ENCODE results near the gene ADSS1.
"Not testable (repeated sequence)": the region's sequence is repeated elsewhere in the genome, so short reads cannot be mapped to it uniquely, and the experiment has no call there.

ADSS1 gene

DNA sequence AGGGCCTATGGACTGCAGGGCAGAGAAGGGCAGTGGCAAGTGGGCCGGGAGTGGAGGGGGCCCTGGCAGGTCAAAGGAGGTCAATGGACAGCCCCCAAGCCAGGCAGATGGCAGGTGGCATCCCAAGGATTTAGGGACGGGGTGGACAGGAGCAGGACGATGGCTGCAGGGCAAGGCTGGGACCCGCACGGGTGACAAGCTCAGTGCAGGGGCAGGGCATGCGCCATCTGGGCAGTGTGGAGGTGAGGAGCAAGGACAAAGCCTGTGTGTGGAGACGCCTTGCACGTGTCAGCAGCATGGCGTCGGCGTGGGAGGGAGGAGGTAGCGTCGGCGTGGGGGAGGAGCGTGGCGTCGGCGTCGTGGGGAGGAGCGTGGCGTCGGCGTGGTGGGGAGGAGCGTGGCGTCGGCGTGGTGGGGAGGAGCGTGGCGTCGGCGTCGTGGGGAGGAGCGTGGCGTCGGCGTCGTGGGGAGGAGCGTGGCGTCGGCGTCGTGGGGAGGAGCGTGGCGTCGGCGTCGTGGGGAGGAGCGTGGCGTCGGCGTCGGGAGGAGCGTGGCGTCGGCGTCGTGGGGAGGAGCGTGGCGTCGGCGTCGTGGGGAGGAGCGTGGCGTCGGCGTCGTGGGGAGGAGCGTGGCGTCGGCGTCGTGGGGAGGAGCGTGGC lies 5.3 kb downstream of the ADSS1 start:
- H3K4me3 ChIP-seq (ENCODE audit: low read depth, low read length); DNase-seq (ENCODE audit: low read depth): not testable (repeated sequence)

GRCh38 chr14:104729835-104730181 lies 5.8 kb downstream of the ADSS1 start:
- no peak overlapping the region for H3K4me3 ChIP-seq (ENCODE audit: low read depth, low read length)
- no peak for DNase-seq (ENCODE audit: low read depth)

DNA sequence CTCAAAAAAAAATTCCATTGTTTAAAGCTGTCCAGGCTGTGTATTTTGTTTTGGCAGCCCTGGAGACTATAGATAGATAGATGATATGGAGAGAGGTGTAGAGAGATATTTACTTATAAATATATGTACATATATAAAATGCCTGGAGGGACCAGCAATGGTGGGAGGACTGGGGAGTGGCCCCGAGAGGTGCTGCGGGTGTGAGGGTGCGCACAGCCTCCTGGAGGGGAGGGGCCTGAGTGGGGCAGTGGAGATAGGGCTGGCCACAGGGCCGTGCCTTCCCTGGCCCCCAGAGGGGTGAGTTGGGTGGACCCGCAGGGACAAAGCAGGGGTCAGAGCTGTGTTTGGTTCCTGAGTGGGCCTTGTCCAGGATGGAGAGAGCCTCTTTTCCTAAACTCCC lies 6.5 kb downstream of the ADSS1 start:
- no peak for DNase-seq (ENCODE audit: low read depth)
- no peak overlapping the region for H3K4me3 ChIP-seq (ENCODE audit: low read depth, low read length)

DNA sequence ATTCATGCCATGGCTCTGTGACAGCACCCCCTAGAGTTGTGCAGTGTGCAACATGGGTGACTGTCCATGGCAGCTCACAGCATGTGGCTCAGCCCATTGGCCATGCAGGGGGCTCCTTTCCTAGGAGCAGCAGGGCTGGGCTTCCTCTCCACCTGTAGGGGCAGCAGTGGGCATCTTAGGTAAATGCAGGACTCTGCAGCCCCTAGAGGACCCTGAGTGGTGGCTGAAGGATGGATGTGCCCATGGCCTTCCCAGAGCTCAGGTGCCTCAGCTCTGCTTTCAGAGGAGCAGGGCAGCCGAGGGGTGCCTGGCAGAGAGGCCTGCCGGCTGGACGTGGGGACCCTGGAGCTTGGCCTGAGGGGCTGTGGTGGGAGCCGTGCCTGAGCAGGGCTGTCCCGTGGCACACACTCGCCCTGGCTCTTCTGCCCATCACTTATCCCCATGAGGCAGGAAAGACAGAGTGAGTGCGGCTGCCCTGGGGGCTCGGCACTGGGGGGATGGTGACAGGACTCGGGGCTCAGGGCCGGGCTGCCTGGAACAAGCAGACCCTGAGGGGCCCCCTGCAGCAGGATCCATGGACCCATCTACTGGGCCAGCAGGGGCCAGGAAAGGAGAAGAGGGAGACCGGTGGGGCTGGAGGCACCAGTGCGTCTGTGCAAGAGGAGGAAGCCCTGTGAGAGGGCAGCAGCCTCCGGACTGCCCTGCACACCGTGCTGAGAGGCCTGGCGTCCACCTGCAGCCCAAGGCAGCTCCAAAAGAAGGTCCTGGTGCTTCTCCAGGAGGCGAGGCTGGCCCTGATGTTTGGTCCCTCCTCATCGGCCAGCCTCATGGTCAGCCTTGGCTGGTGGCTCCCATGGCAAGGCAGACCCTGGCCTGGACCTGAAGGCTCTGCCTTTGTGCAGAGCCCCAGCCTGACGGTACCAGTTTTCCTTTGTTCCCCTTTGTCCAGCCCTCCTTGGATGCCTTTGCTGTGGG lies 7.6 kb downstream of the ADSS1 start:
- no peak overlapping the region for H3K4me3 ChIP-seq (ENCODE audit: low read depth, low read length)
- DNase-seq (ENCODE audit: low read depth) = no peak

DNA sequence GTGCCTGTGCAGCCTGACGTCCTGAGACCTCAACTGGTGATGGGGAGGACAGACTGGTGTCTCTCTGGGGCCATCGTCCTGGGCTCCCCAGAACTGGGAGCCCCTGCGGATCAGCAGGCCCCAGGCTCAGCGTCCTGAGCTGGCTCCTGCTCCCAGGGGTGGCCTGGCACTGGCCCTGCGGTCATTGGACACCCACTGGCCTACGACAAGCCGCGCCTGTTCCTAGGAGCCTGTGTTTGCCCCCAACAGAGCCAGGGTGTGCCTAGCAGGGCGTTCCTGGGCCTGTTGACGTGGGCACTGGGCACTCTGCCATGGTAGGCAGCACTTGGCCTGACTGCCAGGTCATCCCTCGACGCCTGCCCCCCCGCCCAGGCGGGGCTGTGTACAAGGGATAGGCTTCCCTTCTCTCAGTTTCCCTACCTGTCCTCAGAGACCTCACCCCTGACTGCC lies 8.4 kb downstream of the ADSS1 start:
- H3K4me3 ChIP-seq (ENCODE audit: low read depth, low read length) = no peak overlapping the region
- DNase-seq (ENCODE audit: low read depth) = no peak

DNA sequence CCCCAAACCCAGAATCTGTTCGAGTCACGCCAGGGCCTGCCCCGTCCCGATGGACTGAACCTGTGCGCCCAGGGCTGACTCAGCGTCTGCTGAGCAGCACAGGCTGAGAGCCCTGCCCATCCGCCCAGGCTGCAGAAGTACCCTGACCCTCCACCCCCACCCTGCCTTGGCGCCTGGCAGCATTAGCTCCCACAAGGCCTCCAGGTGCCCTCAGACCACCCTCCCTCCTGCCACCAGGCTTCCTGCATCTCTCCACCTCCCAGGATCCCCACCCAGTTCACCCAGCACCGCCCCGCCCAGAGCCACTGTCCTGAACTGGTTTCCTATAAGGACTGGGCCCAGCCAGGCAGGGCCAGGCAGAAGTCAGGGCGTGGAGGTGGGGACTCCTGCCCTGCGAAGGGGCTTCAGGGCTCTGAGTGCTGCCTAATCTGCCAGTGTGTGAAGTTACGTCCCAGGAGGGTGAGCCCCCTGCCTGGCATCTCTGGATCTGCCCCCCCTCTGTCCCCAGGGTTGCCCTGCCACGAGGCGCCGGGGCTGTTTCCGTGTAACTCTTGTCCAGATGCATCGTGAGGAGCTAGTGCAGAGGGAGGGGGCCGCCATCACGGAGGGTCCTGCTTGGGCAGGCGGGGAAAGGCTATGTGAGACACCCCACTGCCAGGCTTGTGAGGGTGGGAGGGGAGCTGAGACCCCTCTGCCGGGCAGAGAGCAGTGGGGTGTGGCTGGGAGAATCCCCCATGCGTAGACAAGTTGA lies 9.1 kb downstream of the ADSS1 start:
- no peak overlapping the region for H3K4me3 ChIP-seq (ENCODE audit: low read depth, low read length)
- no peak for DNase-seq (ENCODE audit: low read depth)

DNA sequence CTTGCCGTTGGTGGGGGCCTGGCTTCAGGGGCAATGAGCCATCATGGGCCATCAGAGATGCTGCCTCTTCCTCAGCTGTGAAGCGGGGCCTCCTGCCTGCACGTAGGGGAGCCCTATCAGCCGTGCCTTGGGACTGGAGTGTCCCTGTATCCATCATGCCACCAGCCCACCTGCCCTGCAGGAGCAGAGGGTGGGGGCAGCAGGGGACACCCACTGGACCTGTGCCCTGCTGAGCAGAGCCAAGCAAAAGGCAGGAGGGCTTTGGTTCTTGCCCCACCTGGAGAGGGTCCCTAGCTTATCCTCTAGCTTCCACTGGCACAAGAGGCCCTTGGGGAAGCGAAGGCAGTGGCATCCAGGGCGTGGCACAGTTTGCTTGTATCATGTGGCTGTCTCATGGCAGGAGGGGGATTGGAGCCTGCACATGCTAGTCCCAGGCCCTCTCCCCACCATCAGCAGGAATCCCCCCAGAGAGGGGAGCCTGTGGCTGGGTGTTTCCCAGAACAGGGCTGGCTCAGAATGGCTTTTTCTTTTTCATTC lies 10.1 kb downstream of the ADSS1 start:
- H3K4me3 ChIP-seq (ENCODE audit: low read depth, low read length) = no peak overlapping the region
- DNase-seq (ENCODE audit: low read depth) = no peak

DNA sequence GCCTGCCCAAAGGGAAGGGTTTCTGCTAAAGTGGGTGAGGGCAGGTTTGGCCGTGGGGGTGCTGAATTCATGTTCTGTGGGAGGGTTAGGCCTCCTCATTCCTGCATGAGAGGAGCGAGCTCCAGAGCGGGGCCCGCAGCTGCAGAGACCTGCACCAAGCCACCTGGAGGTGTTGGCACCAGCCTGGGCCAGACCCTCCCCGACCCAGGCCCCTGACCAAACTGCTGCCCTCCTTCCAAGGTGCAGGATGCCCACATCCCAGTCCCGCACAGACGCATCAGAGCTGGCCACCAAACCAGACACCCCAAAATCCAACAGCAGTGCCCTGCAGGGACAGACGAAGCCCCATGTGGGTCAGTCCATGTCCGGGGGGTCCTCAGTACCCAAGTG lies 10.6 kb downstream of the ADSS1 start:
- no peak for DNase-seq (ENCODE audit: low read depth)
- no peak overlapping the region for H3K4me3 ChIP-seq (ENCODE audit: low read depth, low read length)

DNA sequence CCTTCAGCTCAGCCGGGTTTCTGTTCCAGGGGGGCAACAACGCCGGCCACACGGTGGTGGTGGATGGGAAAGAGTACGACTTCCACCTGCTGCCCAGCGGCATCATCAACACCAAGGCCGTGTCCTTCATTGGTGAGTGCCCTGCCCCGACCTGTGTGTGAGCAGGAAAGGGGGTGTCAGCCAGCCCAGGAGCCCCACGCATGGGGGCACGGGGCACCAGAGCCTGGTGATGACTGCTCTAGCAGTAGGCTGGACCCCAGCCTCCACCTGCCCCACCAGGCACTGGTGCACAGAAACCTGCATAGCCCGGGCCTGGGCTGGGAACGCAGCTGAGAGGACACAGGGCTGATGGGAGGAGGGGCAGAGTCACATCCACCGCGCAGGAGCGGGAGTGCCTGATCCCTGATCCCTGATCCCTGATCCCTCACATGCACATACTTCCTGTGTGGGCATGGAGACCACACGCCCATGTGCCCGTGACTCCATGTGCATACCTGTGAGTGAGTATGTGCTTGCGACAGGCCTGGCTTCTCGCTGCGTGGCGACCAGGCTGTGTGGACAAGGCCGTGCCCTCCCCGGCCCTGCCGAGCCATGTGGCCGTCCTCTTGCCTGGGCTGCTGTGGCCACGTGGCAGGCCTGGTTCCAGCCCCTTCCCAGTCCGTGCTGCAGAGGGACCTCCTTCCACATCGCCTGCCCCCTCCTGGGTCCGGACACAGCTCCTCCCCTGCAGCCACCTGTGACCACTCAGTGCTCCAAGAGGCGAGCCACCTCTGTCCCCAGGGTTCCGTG lies 11.2 kb downstream of the ADSS1 start:
- DNase-seq (ENCODE audit: low read depth) = no peak
- no peak overlapping the region for H3K4me3 ChIP-seq (ENCODE audit: low read depth, low read length)

GRCh38 chr14:104735830-104736642 lies 12.0 kb downstream of the ADSS1 start:
- no peak overlapping the region for H3K4me3 ChIP-seq (ENCODE audit: low read depth, low read length)
- DNase-seq (ENCODE audit: low read depth) = peak; percentile 70

DNA sequence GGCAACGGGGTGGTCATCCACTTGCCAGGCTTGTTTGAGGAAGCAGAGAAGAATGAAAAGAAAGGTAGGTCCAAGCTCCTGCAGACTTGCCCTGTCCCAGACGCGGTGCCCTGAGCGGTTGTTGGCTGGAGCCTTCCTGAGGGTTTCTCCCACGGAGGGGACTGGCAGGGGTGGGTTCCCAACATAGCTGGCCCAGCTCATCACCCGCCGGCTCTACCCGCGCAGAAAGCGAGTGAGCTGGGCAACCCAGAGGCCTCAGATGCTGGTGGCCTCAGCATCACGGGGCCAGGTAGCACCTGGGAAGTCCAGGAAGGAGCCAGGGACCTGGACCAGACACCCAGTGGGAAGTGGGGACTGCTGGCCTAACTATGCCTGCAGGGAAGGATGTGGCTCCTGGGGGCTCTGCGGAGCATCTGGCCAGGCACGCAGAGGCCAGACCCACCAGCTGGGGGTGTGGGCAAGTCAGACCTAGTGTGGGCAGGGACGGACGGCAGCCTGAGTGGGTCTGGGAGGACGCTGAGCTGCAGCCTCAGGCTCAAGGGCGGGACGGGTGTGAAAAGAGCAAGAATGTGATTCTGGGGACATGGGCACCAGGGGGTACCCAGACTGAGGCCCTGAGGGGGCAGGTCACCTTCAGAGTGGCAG lies 14.5 kb downstream of the ADSS1 start:
- no peak for DNase-seq (ENCODE audit: low read depth)
- H3K4me3 ChIP-seq (ENCODE audit: low read depth, low read length) = no peak overlapping the region

- H3K4me3 ChIP-seq (ENCODE audit: low read depth, low read length) = no peak overlapping the region
- no peak for DNase-seq (ENCODE audit: low read depth)
These were observed 15.0 kb downstream of the ADSS1 start for GRCh38 chr14:104739026-104739425.

DNA sequence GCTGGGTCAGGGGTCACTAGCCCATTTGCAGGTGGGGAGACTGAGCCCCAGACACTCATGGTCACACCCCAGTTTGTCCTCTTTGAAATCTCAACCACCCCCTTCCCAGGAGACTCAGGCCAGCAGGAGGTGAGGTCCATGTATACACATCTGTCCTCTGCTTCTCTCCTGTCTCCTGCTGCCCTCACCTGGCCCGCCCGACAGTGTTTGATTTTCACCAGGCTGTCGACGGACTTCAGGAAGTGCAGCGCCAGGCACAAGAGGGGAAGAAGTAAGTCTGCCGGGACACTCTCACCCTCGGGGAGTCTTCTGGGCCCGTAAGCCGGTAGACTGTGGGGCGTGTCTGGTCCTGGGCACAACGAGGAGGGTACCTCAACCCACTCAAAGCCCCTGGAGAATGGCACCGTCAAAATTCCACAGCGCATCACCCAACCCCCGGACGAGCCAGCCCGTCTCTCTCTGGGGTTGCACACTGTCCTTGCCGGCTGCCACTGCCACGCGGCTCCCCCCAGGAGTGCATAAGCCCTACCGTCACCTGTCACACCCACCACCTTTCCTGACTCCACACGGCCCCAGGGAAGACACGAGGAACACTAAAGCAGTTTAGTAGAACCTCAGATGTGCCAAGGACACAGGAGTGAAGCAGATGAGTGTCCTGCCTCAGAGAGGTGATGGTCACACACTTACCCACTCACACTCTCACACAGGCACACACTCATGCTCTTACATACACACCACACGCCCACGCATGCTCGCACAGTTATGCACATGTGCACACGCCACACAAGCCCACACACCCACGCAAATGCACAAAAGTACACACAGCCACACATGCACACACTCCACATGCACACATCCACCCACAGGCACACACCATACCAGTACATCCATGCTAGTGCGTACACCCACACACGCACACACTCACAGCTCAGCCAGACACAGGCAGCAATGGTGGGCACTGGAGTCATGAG lies 15.8 kb downstream of the ADSS1 start:
- no peak for DNase-seq (ENCODE audit: low read depth)
- H3K4me3 ChIP-seq (ENCODE audit: low read depth, low read length) = no peak overlapping the region

DNA sequence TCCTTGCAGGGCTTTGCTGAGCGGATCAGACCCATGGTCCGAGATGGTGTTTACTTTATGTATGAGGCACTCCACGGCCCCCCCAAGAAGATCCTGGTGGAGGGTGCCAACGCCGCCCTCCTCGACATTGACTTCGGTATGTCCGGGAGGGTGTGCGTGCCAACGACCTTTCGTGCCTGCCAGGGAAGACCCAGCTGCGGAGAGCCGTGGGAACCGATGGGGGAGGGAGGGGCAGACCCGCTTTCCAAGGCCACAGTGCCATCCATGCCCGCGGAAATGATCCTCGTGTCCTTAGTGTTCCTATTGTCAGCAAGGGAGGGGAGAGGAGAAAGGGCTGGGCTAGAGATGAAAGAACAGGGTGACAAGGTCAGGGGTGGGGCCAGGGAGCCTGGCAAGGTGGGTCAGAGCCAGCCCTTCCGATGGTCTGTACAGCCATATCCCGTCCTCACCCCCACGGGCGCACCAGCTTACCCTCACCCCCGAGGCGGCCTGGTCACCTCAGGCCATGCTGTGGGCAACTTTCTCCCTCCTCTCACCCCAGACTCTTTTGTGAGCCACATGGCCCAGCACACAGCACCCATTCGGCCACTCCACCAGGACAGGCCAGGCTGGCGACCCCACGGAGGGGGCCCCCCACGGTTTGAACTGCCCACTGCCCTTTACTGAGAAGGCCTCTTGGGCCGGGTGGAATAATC lies 17.2 kb downstream of the ADSS1 start:
- H3K4me3 ChIP-seq (ENCODE audit: low read depth, low read length) = no peak overlapping the region
- DNase-seq (ENCODE audit: low read depth) = no peak

DNA sequence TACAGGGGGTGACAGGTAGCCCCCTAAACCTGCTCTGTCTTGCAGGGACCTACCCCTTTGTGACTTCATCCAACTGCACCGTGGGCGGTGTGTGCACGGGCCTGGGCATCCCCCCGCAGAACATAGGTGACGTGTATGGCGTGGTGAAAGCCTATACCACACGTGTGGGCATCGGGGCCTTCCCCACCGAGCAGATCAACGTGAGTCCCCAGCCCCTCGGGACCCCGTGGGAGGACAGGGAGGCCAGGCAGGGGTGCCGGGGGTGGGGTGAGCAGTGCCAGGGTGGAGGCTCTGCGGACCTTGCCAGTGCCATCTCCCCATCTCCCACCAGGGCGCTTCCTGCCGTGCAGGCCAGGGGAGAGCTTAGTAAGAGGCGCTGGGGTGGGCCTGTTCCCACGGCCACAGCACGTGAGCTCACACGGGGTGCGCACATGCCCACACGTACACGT lies 17.8 kb downstream of the ADSS1 start:
- H3K4me3 ChIP-seq (ENCODE audit: low read depth, low read length) = no peak overlapping the region
- DNase-seq (ENCODE audit: low read depth) = no peak

Measured in skeletal muscle cell (primary cell).